Cardiac fibroblast (primary cell): ENCODE data around the gene FOLR2.

ENCODE experiments used
- DNase-seq, 2 donors: peaks; one replicate each; pipeline versions ENCODE4 v3.0.0 to v3.0.0-alpha.2; 2010; ENCODE audit warnings: low read depth in 2 of 2
- H3K4me3 ChIP-seq, 2 donors: replicated peaks in 1 of 2; 1 replicate in 1 of 2; 2 replicates in 1 of 2; pipeline ENCODE4 v1.5.1; 2011; ENCODE audit warnings: low read depth in 2 of 2, low read length in 2 of 2, mild to moderate bottlenecking in 2 of 2, moderate library complexity in 1 of 2
- CTCF ChIP-seq: IDR thresholded peaks from one replicate; pipeline ENCODE4 v1.5.1; 2011; ENCODE audit warnings: low read depth, mild to moderate bottlenecking, low read length, inconsistent platforms

The FOLR2 gene

GRCh38 chr11:72244361-72245262, 28.0 kb downstream of the FOLR2 start:
- DNase-seq = no peak
- no peak for TF ChIP-seq CTCF
- H3K4me3 ChIP-seq = no peak overlapping the region

- TF ChIP-seq CTCF = no peak
- DNase-seq = no peak
- H3K4me3 ChIP-seq = no peak overlapping the region
Observed at GRCh38 chr11:72245263-72245816, 28.7 kb downstream of the FOLR2 start.

GRCh38 chr11:72247584-72247983, 31.0 kb downstream of the FOLR2 start:
- no peak for DNase-seq
- no peak for TF ChIP-seq CTCF

GRCh38 chr11:72249961-72250360, 33.4 kb downstream of the FOLR2 start:
- no peak for DNase-seq
- TF ChIP-seq CTCF = no peak

More at GRCh38 chr11:72247584-72247983, 31.0 kb downstream of the FOLR2 start:
- no peak overlapping the region for H3K4me3 ChIP-seq

GRCh38 chr11:72250661-72251464, 34.3 kb downstream of the FOLR2 start:
- H3K4me3 ChIP-seq = no peak overlapping the region
- TF ChIP-seq CTCF = no peak
- DNase-seq = no peak

More at GRCh38 chr11:72249961-72250360, 33.4 kb downstream of the FOLR2 start:
- no peak overlapping the region for H3K4me3 ChIP-seq

GRCh38 chr11:72251614-72252013, 35.0 kb downstream of the FOLR2 start:
- no peak for DNase-seq
- no peak overlapping the region for H3K4me3 ChIP-seq
- no peak for TF ChIP-seq CTCF
